CMK (cell line): ENCODE results near the gene OR4F15.
"Not testable (repeated sequence)": the region's sequence is repeated elsewhere in the genome, so short reads cannot be mapped to it uniquely, and the experiment has no call there.

Experiments used
- DNase-seq: peaks from one replicate; pipeline ENCODE4 v3.0.0-alpha.2; 2010; ENCODE audit warnings: low read depth

OR4F15 gene

DNA sequence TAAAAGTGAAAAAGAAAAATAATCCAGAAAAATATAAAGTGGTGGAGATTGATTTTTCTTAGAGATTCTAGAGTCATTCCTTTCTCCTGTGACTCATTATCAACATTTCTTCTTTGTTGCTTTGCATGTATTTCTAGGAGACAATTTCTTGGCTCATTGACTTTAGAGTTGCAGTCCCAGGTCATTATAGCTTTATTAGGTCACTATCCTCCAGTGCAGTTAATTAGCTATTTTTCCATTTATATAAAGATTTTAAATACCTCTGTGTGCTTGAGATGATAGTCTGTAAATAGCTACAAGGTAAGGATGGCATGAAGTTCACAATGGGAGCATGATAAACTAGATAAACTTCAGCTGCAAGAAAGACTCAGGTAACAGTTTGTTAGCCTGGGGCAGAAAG, at the start of gene OR4F15:
TSS of gene OR4F15 (plus strand) at position 301 of the 400 bp plus-strand sequence. CDS start 5,985 bp downstream, outside the sequence.
- DNase-seq: no peak

- not testable (repeated sequence) for DNase-seq
Measured at GRCh38 chr15:101764669-101765339, 47.2 kb upstream of the OR4F15 start.

DNA sequence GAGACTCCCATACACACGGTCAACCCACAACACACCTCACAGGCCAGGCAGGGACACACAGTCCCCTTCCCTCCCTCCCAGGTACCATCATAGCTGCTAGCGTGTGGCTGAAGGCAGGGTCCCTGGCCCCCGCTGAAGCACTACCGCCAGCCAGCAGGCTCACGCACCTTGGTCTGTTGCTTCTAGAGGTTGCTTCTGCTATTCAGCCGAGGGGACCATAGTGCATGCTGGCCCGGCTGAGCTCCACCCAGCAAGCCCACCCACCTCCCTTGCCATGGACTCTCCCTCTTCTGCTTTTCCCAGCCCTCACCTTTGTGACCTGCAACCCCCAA, 46.7 kb upstream of the OR4F15 start:
- DNase-seq: not testable (repeated sequence)

GRCh38 chr15:101765772-101766456, 46.1 kb upstream of the OR4F15 start:
- no peak for DNase-seq

GRCh38 chr15:101767083-101767640, 44.8 kb upstream of the OR4F15 start:
- not testable (repeated sequence) for DNase-seq

GRCh38 chr15:101772921-101773320, 39.1 kb upstream of the OR4F15 start:
- no peak for DNase-seq

DNA sequence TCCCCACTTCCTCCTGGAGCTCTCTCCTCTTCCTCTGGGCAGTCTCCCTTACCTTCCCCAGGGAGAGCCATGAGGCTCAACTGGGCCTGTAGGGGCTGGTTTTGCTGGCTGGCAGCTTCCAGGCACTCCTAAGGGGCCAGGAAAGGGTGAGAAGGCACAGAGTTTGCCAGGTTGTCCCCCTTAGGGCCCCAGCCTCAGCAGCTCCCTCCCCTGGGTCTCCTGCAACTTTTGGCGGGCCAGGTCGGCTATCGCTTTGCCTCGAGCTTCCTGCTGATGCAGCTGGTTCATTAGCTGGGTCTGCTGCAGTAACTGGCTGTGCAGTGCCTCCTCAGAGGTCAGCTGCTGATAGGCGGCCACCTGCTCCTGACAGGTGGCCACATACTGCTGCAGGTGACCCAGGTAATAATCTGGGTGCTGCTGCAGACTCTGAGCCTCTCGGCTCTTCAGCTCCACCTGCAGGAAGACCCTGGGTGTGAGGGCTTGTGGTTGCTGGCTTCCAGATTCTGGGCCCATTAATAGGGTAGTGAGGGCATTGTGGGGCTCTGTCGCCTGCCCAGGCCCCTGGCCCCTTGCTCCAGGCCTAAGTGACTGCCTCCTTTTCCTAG, 38.4 kb upstream of the OR4F15 start:
- DNase-seq: no peak

DNA sequence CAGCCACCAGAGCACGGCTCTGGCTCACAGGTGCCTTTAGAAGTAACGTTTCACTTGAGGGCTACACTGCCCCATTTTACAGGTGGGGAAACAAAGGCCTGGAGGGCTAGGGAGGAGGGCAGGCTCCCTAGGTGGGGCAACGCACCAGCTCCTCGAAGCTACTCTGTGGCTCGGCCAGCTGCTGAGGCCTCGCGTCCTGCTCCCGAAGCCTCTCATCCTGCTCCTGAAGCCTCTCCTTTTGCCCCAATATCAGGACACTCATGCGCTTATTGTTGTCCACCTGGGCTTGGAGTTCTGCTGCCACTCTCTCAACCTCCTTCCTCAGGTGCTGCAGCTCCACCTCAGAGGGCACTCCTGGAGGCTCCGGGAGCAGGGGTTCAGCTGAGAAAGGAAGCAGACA, 36.9 kb upstream of the OR4F15 start:
- no peak for DNase-seq

DNA sequence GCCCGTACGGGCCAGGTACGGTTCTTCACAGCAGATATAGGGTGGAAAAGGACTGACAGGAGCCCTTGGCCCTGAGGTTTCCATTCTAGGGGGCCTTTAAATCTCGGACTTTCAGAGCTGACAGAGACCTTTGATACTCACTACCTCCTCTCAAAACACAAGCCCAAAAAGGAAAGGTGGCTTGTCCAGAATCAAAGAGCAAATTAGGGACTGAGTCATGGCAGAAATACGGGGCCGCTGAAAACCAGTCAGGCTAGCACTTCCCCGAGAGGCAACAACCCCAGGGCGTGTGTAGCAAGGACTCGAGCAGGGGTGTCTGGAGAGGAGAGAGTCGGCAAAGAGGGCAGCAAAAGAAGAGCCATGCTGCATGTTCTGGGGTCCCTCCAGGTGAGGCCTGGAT, 33.4 kb upstream of the OR4F15 start:
- DNase-seq: not testable (repeated sequence)

DNA sequence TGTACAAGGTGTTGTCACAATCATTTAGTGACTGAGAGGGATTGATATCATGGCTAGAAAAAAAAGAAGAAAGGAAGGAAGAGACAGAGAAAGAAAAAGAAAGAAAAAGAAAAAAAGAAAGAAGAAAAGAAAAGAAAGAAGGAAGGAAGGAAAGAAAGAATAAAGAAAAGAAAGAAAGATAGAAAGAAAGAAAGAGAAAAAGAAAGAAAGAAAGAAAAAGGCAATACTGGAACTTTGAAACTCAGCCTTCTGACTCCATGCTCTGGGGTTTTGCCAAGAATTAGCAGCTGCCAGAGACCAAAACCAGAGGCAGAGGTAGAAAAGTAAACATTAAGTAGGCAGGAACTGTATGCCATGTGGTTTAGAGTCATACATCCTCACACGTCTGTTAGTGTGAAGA, 31.8 kb upstream of the OR4F15 start:
- DNase-seq: not testable (repeated sequence)

GRCh38 chr15:101781928-101782327, 30.1 kb upstream of the OR4F15 start:
- DNase-seq: no peak

DNA sequence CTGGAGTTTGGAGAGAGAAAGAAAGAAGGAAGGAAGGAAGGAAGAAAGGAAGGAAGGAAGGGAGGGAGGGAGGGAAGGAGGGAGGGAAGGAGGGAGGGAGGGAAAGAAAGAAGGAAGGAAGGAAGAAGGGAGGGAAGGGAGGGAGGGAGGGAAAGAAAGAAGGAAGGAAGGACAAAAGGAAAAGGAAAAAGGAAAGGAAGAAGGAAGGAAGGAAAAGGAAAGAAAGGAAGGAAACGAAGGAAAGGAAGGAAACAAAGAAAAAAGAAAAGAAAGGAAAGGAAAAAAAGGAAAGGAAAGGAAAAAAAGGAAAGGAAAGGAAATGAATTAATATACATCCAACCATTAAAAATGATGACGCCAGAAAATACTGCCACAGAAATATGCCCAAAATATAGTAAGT, 27.4 kb upstream of the OR4F15 start:
- no peak for DNase-seq

- not testable (repeated sequence) for DNase-seq
Measured at GRCh38 chr15:101786422-101786821, 25.6 kb upstream of the OR4F15 start.

- DNase-seq: not testable (repeated sequence)
Measured at GRCh38 chr15:101788001-101788400, 24.0 kb upstream of the OR4F15 start.

GRCh38 chr15:101788503-101789269, 23.3 kb upstream of the OR4F15 start:
- DNase-seq: not testable (repeated sequence)

- DNase-seq: not testable (repeated sequence)
Measured at GRCh38 chr15:101790748-101791147, 21.3 kb upstream of the OR4F15 start.

- DNase-seq: not testable (repeated sequence)
Measured at GRCh38 chr15:101793981-101794380, 18.0 kb upstream of the OR4F15 start.

GRCh38 chr15:101795455-101795854, 16.5 kb upstream of the OR4F15 start:
- no peak for DNase-seq

- no peak for DNase-seq
Measured at GRCh38 chr15:101799665-101800064, 12.3 kb upstream of the OR4F15 start.

- no peak for DNase-seq
Measured at GRCh38 chr15:101801048-101801447, 11.0 kb upstream of the OR4F15 start.

GRCh38 chr15:101803209-101803608, 8.8 kb upstream of the OR4F15 start, which contains the start of gene OR4F6:
TSS of gene OR4F6 (plus strand) at chr15:101803509. CDS start at chr15:101805720, 2,211 bp downstream.
- DNase-seq: no peak

DNA sequence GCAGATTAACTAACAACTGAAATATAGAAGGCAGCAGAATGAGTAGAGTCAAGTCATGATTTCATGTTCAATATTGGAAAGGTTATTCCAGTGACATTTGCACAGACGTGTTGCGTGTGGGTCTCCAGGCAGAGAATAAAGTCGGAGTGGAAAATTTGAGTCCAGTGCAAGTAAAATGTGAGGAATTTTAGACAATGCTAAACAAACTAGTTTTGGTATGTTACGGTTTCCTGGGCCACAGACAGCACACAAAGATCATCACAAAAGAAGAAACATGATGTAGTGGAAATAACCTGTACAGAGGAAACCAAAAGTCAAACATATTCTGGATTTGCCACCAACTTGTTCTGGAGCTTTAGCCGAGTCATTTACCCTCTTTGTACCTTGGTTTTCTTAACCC, 8.3 kb upstream of the OR4F15 start:
- no peak for DNase-seq
